Stimulated activated effector memory CD8-positive, alpha-beta T cell treated with anti-CD3 and anti-CD28 coated beads, Interleukin-12 subunit alpha, Interleukin-12 subunit beta, amount 100 ng/mL, for 72 hours (primary cell): ENCODE results near the gene GAREM1.
"Not testable (repeated sequence)": the region's sequence is repeated elsewhere in the genome, so short reads cannot be mapped to it uniquely, and the experiment has no call there.

ENCODE experiments used
- ATAC-seq: fragments of 150-1000 bp; cut with Tn5 transposase; 2 replicates; pipeline ENCODE4 v1.10.0; 2021
- DNase-seq, 2 donors: peaks; one replicate each; pipeline ENCODE4 v3.0.0; 2021 to 2022; ENCODE audit warnings: low spot score in 2 of 2
- H3K27ac Mint-ChIP-seq: one replicate; pipeline ENCODE4 v1.8.0; 2022; ENCODE audit warnings: mild to moderate bottlenecking, mixed read lengths
- H3K36me3 Mint-ChIP-seq: one replicate; pipeline ENCODE4 v1.8.0; 2022; ENCODE audit warnings: mild to moderate bottlenecking, mixed read lengths
- H3K4me1 Mint-ChIP-seq: one replicate; pipeline ENCODE4 v1.8.0; 2022; ENCODE audit warnings: mixed read lengths
- H3K4me3 Mint-ChIP-seq: one replicate; pipeline ENCODE4 v1.8.0; 2022; ENCODE audit warnings: mild to moderate bottlenecking, mixed read lengths
- H3K9me3 Mint-ChIP-seq: one replicate; pipeline ENCODE4 v1.8.0; 2022; ENCODE audit warnings: mixed read lengths

The GAREM1 gene

GRCh38 chr18:32346671-32347070, 124.0 kb downstream of the GAREM1 start:
- Mint-ChIP-seq H3K27ac (no peak overlapping the region), H3K9me3 (no peaks in the 10 kb centered on the region), H3K36me3 (no peaks in the 10 kb centered on the region), H3K4me3 (no peak overlapping the region), H3K4me1 (no peaks in the 10 kb centered on the region)
- DNase-seq (no peak), ATAC-seq (no peak)

GRCh38 chr18:32343634-32344033, 127.0 kb downstream of the GAREM1 start:
- no peak for ATAC-seq
- H3K36me3 Mint-ChIP-seq: no peaks in the 10 kb centered on the region
- no peaks in the 10 kb centered on the region for H3K4me1 Mint-ChIP-seq
- no peak for DNase-seq
- no peak overlapping the region for H3K27ac Mint-ChIP-seq
- no peak overlapping the region for H3K4me3 Mint-ChIP-seq
- H3K9me3 Mint-ChIP-seq: no peaks in the 10 kb centered on the region

- H3K27ac Mint-ChIP-seq, DNase-seq, H3K9me3 Mint-ChIP-seq, H3K4me3 Mint-ChIP-seq, ATAC-seq, H3K4me1 Mint-ChIP-seq, H3K36me3 Mint-ChIP-seq: not testable (repeated sequence)
Measured at GRCh38 chr18:32341112-32341511, 129.6 kb downstream of the GAREM1 start.

GRCh38 chr18:32339045-32339444, 131.6 kb downstream of the GAREM1 start:
- no peak overlapping the region for H3K4me3 Mint-ChIP-seq
- no peak overlapping the region for H3K27ac Mint-ChIP-seq
- ATAC-seq: no peak
- H3K9me3 Mint-ChIP-seq: no peaks in the 10 kb centered on the region
- no peaks in the 10 kb centered on the region for H3K36me3 Mint-ChIP-seq
- no peaks in the 10 kb centered on the region for H3K4me1 Mint-ChIP-seq
- DNase-seq: no peak

GRCh38 chr18:32337821-32338220, 132.9 kb downstream of the GAREM1 start:
- no peaks in the 10 kb centered on the region for H3K36me3 Mint-ChIP-seq
- no peak for ATAC-seq
- no peak for DNase-seq

GRCh38 chr18:32337347-32337746, 133.3 kb downstream of the GAREM1 start:
- ATAC-seq: no peak
- no peaks in the 10 kb centered on the region for H3K36me3 Mint-ChIP-seq
- no peaks in the 10 kb centered on the region for H3K9me3 Mint-ChIP-seq
- H3K4me3 Mint-ChIP-seq: no peak overlapping the region
- no peaks in the 10 kb centered on the region for H3K4me1 Mint-ChIP-seq
- H3K27ac Mint-ChIP-seq: no peak overlapping the region
- DNase-seq: no peak

More at GRCh38 chr18:32337821-32338220, 132.9 kb downstream of the GAREM1 start:
- Mint-ChIP-seq H3K4me1 (no peaks in the 10 kb centered on the region), H3K27ac (no peak overlapping the region), H3K9me3 (no peaks in the 10 kb centered on the region), H3K4me3 (no peak overlapping the region)

GRCh38 chr18:32335228-32335627, 135.5 kb downstream of the GAREM1 start:
- DNase-seq: no peak
- no peak overlapping the region for H3K27ac Mint-ChIP-seq
- H3K9me3 Mint-ChIP-seq: no peaks in the 10 kb centered on the region
- no peaks in the 10 kb centered on the region for H3K36me3 Mint-ChIP-seq
- no peaks in the 10 kb centered on the region for H3K4me1 Mint-ChIP-seq
- H3K4me3 Mint-ChIP-seq: no peak overlapping the region
- no peak for ATAC-seq

- no peaks in the 10 kb centered on the region for H3K4me1 Mint-ChIP-seq
- DNase-seq (no peak), ATAC-seq (no peak)
- H3K36me3 Mint-ChIP-seq: no peaks in the 10 kb centered on the region
- no peak overlapping the region for H3K27ac Mint-ChIP-seq
- no peak overlapping the region for H3K4me3 Mint-ChIP-seq
- H3K9me3 Mint-ChIP-seq: no peaks in the 10 kb centered on the region
Measured at GRCh38 chr18:32333781-32334180, 136.9 kb downstream of the GAREM1 start.

- Mint-ChIP-seq H3K4me3 (no peak overlapping the region), H3K36me3 (no peaks in the 10 kb centered on the region), H3K9me3 (no peaks in the 10 kb centered on the region), H3K27ac (no peak overlapping the region), H3K4me1 (no peaks in the 10 kb centered on the region)
- DNase-seq: no peak
- ATAC-seq: no peak
Measured at GRCh38 chr18:32332708-32333107, 138.0 kb downstream of the GAREM1 start.

GRCh38 chr18:32328974-32329373, 141.7 kb downstream of the GAREM1 start:
- no peaks in the 10 kb centered on the region for H3K4me1 Mint-ChIP-seq
- H3K4me3 Mint-ChIP-seq: no peak overlapping the region
- DNase-seq (no peak), ATAC-seq (no peak)
- H3K9me3 Mint-ChIP-seq: no peaks in the 10 kb centered on the region
- no peaks in the 10 kb centered on the region for H3K36me3 Mint-ChIP-seq
- no peak overlapping the region for H3K27ac Mint-ChIP-seq

- ATAC-seq: no peak
- Mint-ChIP-seq H3K27ac (no peak overlapping the region), H3K4me1 (no peaks in the 10 kb centered on the region), H3K9me3 (no peaks in the 10 kb centered on the region), H3K4me3 (no peak overlapping the region), H3K36me3 (no peaks in the 10 kb centered on the region)
- no peak for DNase-seq
Measured at GRCh38 chr18:32328379-32328778, 142.3 kb downstream of the GAREM1 start.

- Mint-ChIP-seq H3K4me3 (no peak overlapping the region), H3K9me3 (no peaks in the 10 kb centered on the region), H3K4me1 (no peaks in the 10 kb centered on the region), H3K27ac (no peak overlapping the region), H3K36me3 (no peaks in the 10 kb centered on the region)
- DNase-seq (no peak), ATAC-seq (no peak)
Measured at GRCh38 chr18:32326450-32327308, 144.0 kb downstream of the GAREM1 start.

- ATAC-seq: no peak
- DNase-seq: no peak
- no peaks in the 10 kb centered on the region for H3K9me3 Mint-ChIP-seq
- H3K36me3 Mint-ChIP-seq: no peaks in the 10 kb centered on the region
- no peak overlapping the region for H3K4me3 Mint-ChIP-seq
- H3K27ac Mint-ChIP-seq: no peak overlapping the region
- no peaks in the 10 kb centered on the region for H3K4me1 Mint-ChIP-seq
Measured at GRCh38 chr18:32324181-32324580, 146.5 kb downstream of the GAREM1 start.

GRCh38 chr18:32321826-32322225, 148.9 kb downstream of the GAREM1 start:
- Mint-ChIP-seq H3K36me3 (no peaks in the 10 kb centered on the region), H3K9me3 (no peaks in the 10 kb centered on the region), H3K4me1 (no peaks in the 10 kb centered on the region), H3K27ac (no peak overlapping the region), H3K4me3 (no peak overlapping the region)
- DNase-seq (no peak), ATAC-seq (no peak)

- DNase-seq (no peak), ATAC-seq (no peak)
- H3K27ac Mint-ChIP-seq: no peak overlapping the region
- H3K4me3 Mint-ChIP-seq: no peak overlapping the region
- H3K4me1 Mint-ChIP-seq: no peaks in the 10 kb centered on the region
- no peaks in the 10 kb centered on the region for H3K9me3 Mint-ChIP-seq
- H3K36me3 Mint-ChIP-seq: no peaks in the 10 kb centered on the region
Measured at GRCh38 chr18:32319084-32319483, 151.6 kb downstream of the GAREM1 start.

GRCh38 chr18:32318581-32318980, 152.1 kb downstream of the GAREM1 start:
- H3K4me1 Mint-ChIP-seq: no peaks in the 10 kb centered on the region
- no peak overlapping the region for H3K27ac Mint-ChIP-seq
- DNase-seq (no peak), ATAC-seq (no peak)
- H3K4me3 Mint-ChIP-seq: no peak overlapping the region
- H3K36me3 Mint-ChIP-seq: no peaks in the 10 kb centered on the region
- H3K9me3 Mint-ChIP-seq: no peaks in the 10 kb centered on the region
